ENCODE results near the gene KCNK1. TPM values are rescaled to one million over a fixed set of nuclear protein-coding genes. Genes with fewer than 3 reads are reported as not detected.

Gene KCNK1
- polyA plus RNA-seq, 1 donor (not counting 4 experiments of a cell fraction or from before 2014, with no cell fraction given): 17.5 TPM

DNA sequence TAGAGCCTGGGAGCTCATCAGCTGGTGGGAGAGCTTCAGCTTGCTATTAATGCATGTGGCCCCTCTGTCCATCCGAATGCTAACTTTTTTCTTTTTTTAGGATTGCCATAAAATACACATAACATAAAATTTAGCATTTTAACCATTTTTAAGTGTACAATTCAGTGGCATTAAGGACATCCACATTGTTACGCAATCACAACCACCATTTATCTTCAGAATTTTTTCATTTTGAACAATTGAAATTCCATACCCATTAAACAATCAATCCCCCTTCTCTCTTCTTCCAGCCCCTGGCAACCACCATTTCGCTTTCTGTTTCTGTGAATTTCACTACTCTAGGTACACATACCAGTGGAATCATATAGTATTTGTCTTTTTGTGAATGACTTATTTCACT is 4.9 kb upstream of the KCNK1 start:
- Histone ChIP-seq H3K9ac (ENCODE audit: control insufficient read depth, extremely low read depth, insufficient read depth, low read length) (no peak overlapping the region), H3K9me1 (ENCODE audit: control insufficient read depth, extremely low read depth, insufficient read depth, low read length) (no peaks in the 10 kb centered on the region), H3K4me2 (ENCODE audit: control insufficient read depth, extremely low read depth, insufficient read depth, low read depth, low read length) (no peak overlapping the region), H3K27ac (ENCODE audit: control insufficient read depth, insufficient read depth, low read length) (no peak overlapping the region), H3K4me1 (ENCODE audit: control insufficient read depth, extremely low read depth, insufficient read depth, low read length) (peaks cover 13% of the 10 kb centered on the region), H3K36me3 (ENCODE audit: control insufficient read depth in 2 of 2, extremely low read depth in 1 of 2, insufficient read depth in 2 of 2, low read length in 2 of 2) (no peaks in the 10 kb centered on the region), H3K27me3 (ENCODE audit: control insufficient read depth, extremely low read depth, insufficient read depth, low read length) (no peaks in the 10 kb centered on the region), H3K79me2 (ENCODE audit: control insufficient read depth, insufficient read depth, low read length) (no peaks in the 10 kb centered on the region), H3K9me3 (ENCODE audit: control insufficient read depth, low read depth, low read length) (no peaks in the 10 kb centered on the region), H3K4me3 (ENCODE audit: control insufficient read depth in 2 of 3, extremely low read depth in 1 of 3, insufficient read depth in 2 of 3, low read depth in 1 of 3, low read length in 3 of 3) (no peak overlapping the region), H2AFZ (ENCODE audit: control insufficient read depth, low read length) (no peak overlapping the region), H4K20me1 (ENCODE audit: control insufficient read depth, extremely low read depth, insufficient read depth, low read length) (no peaks in the 10 kb centered on the region)
- TF ChIP-seq EZH2 (IDR thresholded peaks at IDR 0.05; ENCODE audit: low read length): no peak
- TF ChIP-seq, protein P1, sequence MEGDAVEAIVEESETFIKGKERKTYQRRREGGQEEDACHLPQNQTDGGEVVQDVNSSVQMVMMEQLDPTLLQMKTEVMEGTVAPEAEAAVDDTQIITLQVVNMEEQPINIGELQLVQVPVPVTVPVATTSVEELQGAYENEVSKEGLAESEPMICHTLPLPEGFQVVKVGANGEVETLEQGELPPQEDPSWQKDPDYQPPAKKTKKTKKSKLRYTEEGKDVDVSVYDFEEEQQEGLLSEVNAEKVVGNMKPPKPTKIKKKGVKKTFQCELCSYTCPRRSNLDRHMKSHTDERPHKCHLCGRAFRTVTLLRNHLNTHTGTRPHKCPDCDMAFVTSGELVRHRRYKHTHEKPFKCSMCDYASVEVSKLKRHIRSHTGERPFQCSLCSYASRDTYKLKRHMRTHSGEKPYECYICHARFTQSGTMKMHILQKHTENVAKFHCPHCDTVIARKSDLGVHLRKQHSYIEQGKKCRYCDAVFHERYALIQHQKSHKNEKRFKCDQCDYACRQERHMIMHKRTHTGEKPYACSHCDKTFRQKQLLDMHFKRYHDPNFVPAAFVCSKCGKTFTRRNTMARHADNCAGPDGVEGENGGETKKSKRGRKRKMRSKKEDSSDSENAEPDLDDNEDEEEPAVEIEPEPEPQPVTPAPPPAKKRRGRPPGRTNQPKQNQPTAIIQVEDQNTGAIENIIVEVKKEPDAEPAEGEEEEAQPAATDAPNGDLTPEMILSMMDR (optimal IDR thresholded peaks at IDR 0.05 in 1 of 3, IDR thresholded peaks at IDR 0.05 in 1 of 3, conservative IDR thresholded peaks at IDR 0.05 in 1 of 3; ENCODE audit: extremely low read depth in 1 of 3, insufficient read depth in 2 of 3, low read length in 3 of 3): no peak
- no peak for FAIRE-seq
- dilution Hi-C loops (cut with MboI; ENCODE audit: extremely low pct_ligation_motif_present, low sequenced_read_pairs): no loop called here
- DNase-seq (ENCODE audit: low read depth, low spot score): no peak

DNA sequence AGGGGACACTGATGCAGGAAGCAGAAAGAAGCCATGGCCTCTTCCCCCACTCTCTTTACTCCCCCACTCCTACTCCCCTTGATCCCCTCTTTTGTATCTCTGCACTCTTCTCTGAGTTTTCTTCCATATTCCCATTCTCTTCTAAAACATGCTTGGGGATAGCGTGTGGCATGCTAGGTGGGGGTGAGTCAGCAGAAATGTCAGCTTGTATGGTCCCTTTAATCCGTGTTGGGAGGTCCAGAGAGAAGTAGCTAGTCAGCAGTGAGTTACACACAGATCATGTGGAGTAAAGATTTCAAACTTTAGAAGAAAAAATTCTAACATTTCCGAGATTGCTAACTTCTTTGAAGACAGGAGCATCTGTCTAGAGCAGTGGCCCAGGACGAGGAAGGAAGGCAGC is 4.0 kb upstream of the KCNK1 start:
- Histone ChIP-seq H3K4me3 (ENCODE audit: control insufficient read depth in 2 of 3, extremely low read depth in 1 of 3, insufficient read depth in 2 of 3, low read depth in 1 of 3, low read length in 3 of 3) (no peak overlapping the region), H3K79me2 (ENCODE audit: control insufficient read depth, insufficient read depth, low read length) (peaks cover 5% of the 10 kb centered on the region), H3K9ac (ENCODE audit: control insufficient read depth, extremely low read depth, insufficient read depth, low read length) (no peak overlapping the region), H4K20me1 (ENCODE audit: control insufficient read depth, extremely low read depth, insufficient read depth, low read length) (no peaks in the 10 kb centered on the region), H2AFZ (ENCODE audit: control insufficient read depth, low read length) (no peak overlapping the region), H3K9me3 (ENCODE audit: control insufficient read depth, low read depth, low read length) (no peaks in the 10 kb centered on the region), H3K27me3 (ENCODE audit: control insufficient read depth, extremely low read depth, insufficient read depth, low read length) (no peaks in the 10 kb centered on the region), H3K4me1 (ENCODE audit: control insufficient read depth, extremely low read depth, insufficient read depth, low read length) (peaks cover 13% of the 10 kb centered on the region), H3K9me1 (ENCODE audit: control insufficient read depth, extremely low read depth, insufficient read depth, low read length) (no peaks in the 10 kb centered on the region), H3K27ac (ENCODE audit: control insufficient read depth, insufficient read depth, low read length) (no peak overlapping the region), H3K4me2 (ENCODE audit: control insufficient read depth, extremely low read depth, insufficient read depth, low read depth, low read length) (no peak overlapping the region), H3K36me3 (ENCODE audit: control insufficient read depth in 2 of 2, extremely low read depth in 1 of 2, insufficient read depth in 2 of 2, low read length in 2 of 2) (no peaks in the 10 kb centered on the region)
- FAIRE-seq (no peak), DNase-seq (ENCODE audit: low read depth, low spot score) (no peak)
- TF ChIP-seq EZH2 (IDR thresholded peaks at IDR 0.05; ENCODE audit: low read length): no peak
- TF ChIP-seq, protein P1 (optimal IDR thresholded peaks at IDR 0.05 in 1 of 3, IDR thresholded peaks at IDR 0.05 in 1 of 3, conservative IDR thresholded peaks at IDR 0.05 in 1 of 3; ENCODE audit: extremely low read depth in 1 of 3, insufficient read depth in 2 of 3, low read length in 3 of 3): no peak
- dilution Hi-C loops (cut with MboI; ENCODE audit: extremely low pct_ligation_motif_present, low sequenced_read_pairs): no loop called here
